Ishikawa (cell line): ENCODE results near the gene CHRNA4.

Experiments used
- CEBPB ChIP-seq: IDR thresholded peaks from 2 replicates; pipeline ENCODE4 v1.6.1; 2012
- EGR1 ChIP-seq: IDR thresholded peaks from 2 replicates; pipeline ENCODE4 v1.6.1; 2012
- EP300 ChIP-seq: IDR thresholded peaks from 2 replicates; pipeline ENCODE4 v1.6.1; 2012; ENCODE audit warnings: borderline replicate concordance
- FOXM1 ChIP-seq: IDR thresholded peaks from 2 replicates; pipeline ENCODE4 v1.6.1; 2012; ENCODE audit warnings: low read depth, borderline replicate concordance
- MAX ChIP-seq: IDR thresholded peaks from 2 replicates; pipeline ENCODE4 v1.6.1; 2012
- RAD21 ChIP-seq: IDR thresholded peaks from 2 replicates; pipeline ENCODE4 v1.6.1; 2012; ENCODE audit warnings: low read depth
- REST ChIP-seq: IDR thresholded peaks from 2 replicates; pipeline ENCODE4 v1.6.1; 2012; ENCODE audit warnings: low read depth, mild to moderate bottlenecking
- TAF1 ChIP-seq: IDR thresholded peaks from 2 replicates; pipeline ENCODE4 v1.6.1; 2012; ENCODE audit warnings: low read depth, mild to moderate bottlenecking
- TEAD4 ChIP-seq: IDR thresholded peaks from 2 replicates; pipeline ENCODE4 v1.6.1; 2012

GRCh38 chr20:63394069-63394919, 33.1 kb upstream of the CHRNA4 start:
- TF ChIP-seq RAD21, result no peak
- no peak for TF ChIP-seq MAX
- no peak for TF ChIP-seq CEBPB
- no peak for TF ChIP-seq EP300
- TF ChIP-seq TAF1, result no peak
- TF ChIP-seq EGR1, result no peak
- TF ChIP-seq FOXM1, result no peak
- no peak for TF ChIP-seq REST
- no peak for TF ChIP-seq TEAD4
